ENCODE measurements around the gene MRPL4. TPM values are rescaled to one million over a fixed set of nuclear protein-coding genes. Genes with fewer than 3 reads are reported as not detected.

MRPL4 gene
- total RNA-seq, 1 donor from 2014 or later: 75.4 TPM

GRCh38 chr19:10254244-10254643, 2.2 kb downstream of the MRPL4 start:
- Mint-ChIP-seq H3K9me3 (no peaks in the 10 kb centered on the region), H3K27ac (ENCODE audit: unreplicated experiment) (no peak overlapping the region), H3K27me3 (ENCODE audit: low read depth) (peaks cover 2% of the 10 kb centered on the region), H3K4me1 (peaks cover 11% of the 10 kb centered on the region), H3K4me3 (peak overlapping the region; percentile 99), H3K36me3 (ENCODE audit: low read depth) (peaks cover 10% of the 10 kb centered on the region)
- TF ChIP-seq CTCF (conservative IDR thresholded peaks at IDR 0.05): no peak
- no peak for DNase-seq (ENCODE audit: low read depth, low spot score)

GRCh38 chr19:10255358-10255757, 3.3 kb downstream of the MRPL4 start:
- H3K36me3 Mint-ChIP-seq (ENCODE audit: low read depth): peaks cover 10% of the 10 kb centered on the region
- H3K9me3 Mint-ChIP-seq: no peaks in the 10 kb centered on the region
- peaks cover 11% of the 10 kb centered on the region for H3K4me1 Mint-ChIP-seq
- peaks cover 2% of the 10 kb centered on the region for H3K27me3 Mint-ChIP-seq (ENCODE audit: low read depth)
- TF ChIP-seq CTCF (conservative IDR thresholded peaks at IDR 0.05): no peak
- H3K4me3 Mint-ChIP-seq: peak overlapping the region; percentile 75
- no peak for DNase-seq (ENCODE audit: low read depth, low spot score)
- no peak overlapping the region for H3K27ac Mint-ChIP-seq (ENCODE audit: unreplicated experiment)

GRCh38 chr19:10256551-10256950, 4.5 kb downstream of the MRPL4 start:
- H3K4me3 Mint-ChIP-seq: no peak overlapping the region
- peaks cover 9% of the 10 kb centered on the region for H3K4me1 Mint-ChIP-seq
- H3K36me3 Mint-ChIP-seq (ENCODE audit: low read depth): peaks cover 10% of the 10 kb centered on the region
- H3K27me3 Mint-ChIP-seq (ENCODE audit: low read depth): peaks cover 2% of the 10 kb centered on the region
- no peaks in the 10 kb centered on the region for H3K9me3 Mint-ChIP-seq
- no peak for DNase-seq (ENCODE audit: low read depth, low spot score)
- no peak overlapping the region for H3K27ac Mint-ChIP-seq (ENCODE audit: unreplicated experiment)
- TF ChIP-seq CTCF (conservative IDR thresholded peaks at IDR 0.05): no peak

GRCh38 chr19:10256970-10257615, 5.1 kb downstream of the MRPL4 start:
- no peak for TF ChIP-seq CTCF (conservative IDR thresholded peaks at IDR 0.05)
- H3K9me3 Mint-ChIP-seq: no peaks in the 10 kb centered on the region
- no peaks in the 10 kb centered on the region for H3K27me3 Mint-ChIP-seq (ENCODE audit: low read depth)
- peaks cover 10% of the 10 kb centered on the region for H3K36me3 Mint-ChIP-seq (ENCODE audit: low read depth)
- peaks cover 5% of the 10 kb centered on the region for H3K4me1 Mint-ChIP-seq
- no peak overlapping the region for H3K27ac Mint-ChIP-seq (ENCODE audit: unreplicated experiment)
- DNase-seq (ENCODE audit: low read depth, low spot score): no peak
- peak overlapping the region; percentile 19 for H3K4me3 Mint-ChIP-seq

- Mint-ChIP-seq H3K27me3 (ENCODE audit: low read depth) (no peaks in the 10 kb centered on the region), H3K27ac (ENCODE audit: unreplicated experiment) (no peak overlapping the region), H3K36me3 (ENCODE audit: low read depth) (peaks cover 10% of the 10 kb centered on the region), H3K9me3 (no peaks in the 10 kb centered on the region), H3K4me1 (no peaks in the 10 kb centered on the region), H3K4me3 (no peak overlapping the region)
- DNase-seq (ENCODE audit: low read depth, low spot score): no peak
- no peak for TF ChIP-seq CTCF (conservative IDR thresholded peaks at IDR 0.05)
Observed at GRCh38 chr19:10258080-10258710, 6.2 kb downstream of the MRPL4 start.
